Glutamatergic neuron (in vitro differentiated cells): Measurements from ENCODE around the gene ZNF511. TPM values are rescaled to one million over a fixed set of nuclear protein-coding genes. Genes with fewer than 3 reads are reported as not detected.

Experiments used
- DNase-seq: peaks from one replicate; pipeline ENCODE4 v3.0.0; 2022
- H3K27ac Mint-ChIP-seq: one replicate; pipeline ENCODE4 v1.8.0; 2020; ENCODE audit warnings: mild to moderate bottlenecking, mixed read lengths, inconsistent platforms; ENCODE audit not compliant: unreplicated experiment
- H3K27me3 Mint-ChIP-seq: one replicate; pipeline ENCODE4 v1.8.0; 2020; ENCODE audit warnings: mild to moderate bottlenecking, moderate library complexity, mixed read lengths, inconsistent platforms; ENCODE audit not compliant: unreplicated experiment
- H3K36me3 Mint-ChIP-seq: one replicate; pipeline ENCODE4 v1.8.0; 2020; ENCODE audit warnings: mild to moderate bottlenecking, mixed read lengths, inconsistent platforms; ENCODE audit not compliant: unreplicated experiment
- H3K4me1 Mint-ChIP-seq: one replicate; pipeline ENCODE4 v1.8.0; 2020; ENCODE audit warnings: mild to moderate bottlenecking, low read depth, mixed read lengths, inconsistent platforms; ENCODE audit not compliant: unreplicated experiment
- H3K4me3 Mint-ChIP-seq: one replicate; pipeline ENCODE4 v1.8.0; 2020; ENCODE audit warnings: mild to moderate bottlenecking, mixed read lengths, inconsistent platforms; ENCODE audit not compliant: unreplicated experiment
- H3K9me3 Mint-ChIP-seq: one replicate; pipeline ENCODE4 v1.8.0; 2020; ENCODE audit warnings: mild to moderate bottlenecking, moderate library complexity, mixed read lengths, inconsistent platforms; ENCODE audit not compliant: unreplicated experiment
- CTCF ChIP-seq: fragments of 200-600 bp; sonication (generic); IDR thresholded peaks from one replicate; pipeline ENCODE4 v1.5.0; 2021; ENCODE audit not compliant: partially characterized antibody, unreplicated experiment
- total RNA-seq: library from RNA; stranded (reverse); fragmentation: NEBNext Ultra II Directional; extraction: Animal tissue kit (Norgen Biotek cat#: 25700); gene quantifications from one replicate; pipeline ENCODE4 v1.2.1, GENCODE V29; 2021; ENCODE audit not compliant: unreplicated experiment

ZNF511 gene
- total RNA-seq, 1 donor from 2014 or later, result 24.6 TPM

- Mint-ChIP-seq H3K4me1 (peaks cover 4% of the 10 kb centered on the region), H3K36me3 (peaks cover 5% of the 10 kb centered on the region), H3K4me3 (no peak overlapping the region), H3K27ac (no peak overlapping the region), H3K27me3 (peaks cover 7% of the 10 kb centered on the region), H3K9me3 (peaks cover 9% of the 10 kb centered on the region)
- no peak for DNase-seq
- no peak for TF ChIP-seq CTCF
Observed at GRCh38 chr10:133338080-133339071, 29.7 kb downstream of the ZNF511 start.

GRCh38 chr10:133339708-133340380 lies 31.1 kb downstream of the ZNF511 start:
- H3K4me3 Mint-ChIP-seq, result no peak overlapping the region
- H3K9me3 Mint-ChIP-seq, result peaks cover 7% of the 10 kb centered on the region
- TF ChIP-seq CTCF, result no peak
- peaks cover 4% of the 10 kb centered on the region for H3K4me1 Mint-ChIP-seq
- no peak overlapping the region for H3K27ac Mint-ChIP-seq
- H3K27me3 Mint-ChIP-seq, result peaks cover 8% of the 10 kb centered on the region
- H3K36me3 Mint-ChIP-seq, result peaks cover 6% of the 10 kb centered on the region
- no peak for DNase-seq

- DNase-seq, result no peak
- H3K27me3 Mint-ChIP-seq, result peaks cover 14% of the 10 kb centered on the region
- H3K27ac Mint-ChIP-seq, result no peak overlapping the region
- peaks cover 4% of the 10 kb centered on the region for H3K4me1 Mint-ChIP-seq
- H3K36me3 Mint-ChIP-seq, result peaks cover 15% of the 10 kb centered on the region
- no peak for TF ChIP-seq CTCF
- H3K9me3 Mint-ChIP-seq, result peaks cover 10% of the 10 kb centered on the region
- H3K4me3 Mint-ChIP-seq, result no peak overlapping the region
Observed at GRCh38 chr10:133341983-133342382, 33.3 kb downstream of the ZNF511 start.

GRCh38 chr10:133342942-133343341 lies 34.2 kb downstream of the ZNF511 start:
- Mint-ChIP-seq H3K36me3 (peaks cover 15% of the 10 kb centered on the region), H3K4me3 (no peak overlapping the region), H3K27me3 (peaks cover 14% of the 10 kb centered on the region), H3K9me3 (peaks cover 10% of the 10 kb centered on the region), H3K27ac (no peak overlapping the region), H3K4me1 (peaks cover 4% of the 10 kb centered on the region)
- no peak for DNase-seq
- TF ChIP-seq CTCF, result no peak

GRCh38 chr10:133343558-133343957 lies 34.8 kb downstream of the ZNF511 start:
- H3K36me3 Mint-ChIP-seq, result peaks cover 15% of the 10 kb centered on the region
- H3K27me3 Mint-ChIP-seq, result peaks cover 14% of the 10 kb centered on the region
- H3K9me3 Mint-ChIP-seq, result peaks cover 10% of the 10 kb centered on the region
- no peak for DNase-seq
- no peak overlapping the region for H3K4me3 Mint-ChIP-seq
- no peak for TF ChIP-seq CTCF
- no peak overlapping the region for H3K27ac Mint-ChIP-seq
- peaks cover 4% of the 10 kb centered on the region for H3K4me1 Mint-ChIP-seq
